ENCODE results near the gene LAD1. TPM values are rescaled to one million over a fixed set of nuclear protein-coding genes. Genes with fewer than 3 reads are reported as not detected.

Gene LAD1
- polyA plus RNA-seq, 4 donors, result 28.0 to 38.1 (median 31.2) TPM

- no peak for DNase-seq (ENCODE audit: low read depth in 4 of 4, low spot score in 2 of 4)
Observed at GRCh38 chr1:201419746-201420607, 20.9 kb upstream of the LAD1 start.

GRCh38 chr1:201419256-201419655 lies 20.1 kb upstream of the LAD1 start:
- DNase-seq (ENCODE audit: low read depth in 4 of 4, low spot score in 2 of 4), result no peak

GRCh38 chr1:201418461-201418860 lies 19.3 kb upstream of the LAD1 start:
- DNase-seq (ENCODE audit: low read depth in 4 of 4, low spot score in 2 of 4), result no peak

GRCh38 chr1:201414051-201414738 lies 15.1 kb upstream of the LAD1 start:
- no peak for DNase-seq (ENCODE audit: low read depth in 4 of 4, low spot score in 2 of 4)

GRCh38 chr1:201411292-201411691 lies 12.2 kb upstream of the LAD1 start:
- DNase-seq (ENCODE audit: low read depth in 4 of 4, low spot score in 2 of 4), result no peak

- no peak for DNase-seq (ENCODE audit: low read depth in 4 of 4, low spot score in 2 of 4)
Observed at GRCh38 chr1:201409440-201409839, 10.3 kb upstream of the LAD1 start.

GRCh38 chr1:201408834-201409200 lies 9.7 kb upstream of the LAD1 start:
- DNase-seq (ENCODE audit: low read depth in 4 of 4, low spot score in 2 of 4), result no peak

- DNase-seq (ENCODE audit: low read depth in 4 of 4, low spot score in 2 of 4), result peak in 1 of 4 donors; percentile 59
Observed at GRCh38 chr1:201408176-201408833, 9.2 kb upstream of the LAD1 start.

- no peak for DNase-seq (ENCODE audit: low read depth in 4 of 4, low spot score in 2 of 4)
Observed at GRCh38 chr1:201406831-201407406, 7.8 kb upstream of the LAD1 start.

- no peak for DNase-seq (ENCODE audit: low read depth in 4 of 4, low spot score in 2 of 4)
Observed at GRCh38 chr1:201405484-201405831, 6.3 kb upstream of the LAD1 start.

- no peak for DNase-seq (ENCODE audit: low read depth in 4 of 4, low spot score in 2 of 4)
Observed at GRCh38 chr1:201404722-201405483, 5.8 kb upstream of the LAD1 start.

- DNase-seq (ENCODE audit: low read depth in 4 of 4, low spot score in 2 of 4), result no peak
Observed at GRCh38 chr1:201404055-201404454, 4.9 kb upstream of the LAD1 start.

- no peak for DNase-seq (ENCODE audit: low read depth in 4 of 4, low spot score in 2 of 4)
Observed at GRCh38 chr1:201403359-201403758, 4.2 kb upstream of the LAD1 start.

GRCh38 chr1:201401700-201402099 lies 2.6 kb upstream of the LAD1 start:
- no peak for DNase-seq (ENCODE audit: low read depth in 4 of 4, low spot score in 2 of 4)

- no peak for DNase-seq (ENCODE audit: low read depth in 4 of 4, low spot score in 2 of 4)
Observed at GRCh38 chr1:201400852-201401230, 1.7 kb upstream of the LAD1 start.

- no peak for DNase-seq (ENCODE audit: low read depth in 4 of 4, low spot score in 2 of 4)
Observed at GRCh38 chr1:201400212-201400851, 1.2 kb upstream of the LAD1 start.

- DNase-seq (ENCODE audit: low read depth in 4 of 4, low spot score in 2 of 4), result no peak
Observed at GRCh38 chr1:201399352-201400126, 415 bp upstream of the LAD1 start.

- DNase-seq (ENCODE audit: low read depth in 4 of 4, low spot score in 2 of 4), result no peak
Observed at GRCh38 chr1:201397675-201398074, 1.4 kb downstream of the LAD1 start.

GRCh38 chr1:201396861-201397464 lies 2.2 kb downstream of the LAD1 start:
- no peak for DNase-seq (ENCODE audit: low read depth in 4 of 4, low spot score in 2 of 4)
